Vagina (tissue), 2 donors: Measurements from ENCODE around the gene ACTR8. TPM values are rescaled to one million over a fixed set of nuclear protein-coding genes. Genes with fewer than 3 reads are reported as not detected.

ENCODE experiments used
- DNase-seq, 2 donors: peaks; one replicate each; pipeline ENCODE4 v3.0.0-alpha.2; 2017; ENCODE audit errors: extremely low spot score in 2 of 2
- H3K27ac ChIP-seq: fragments of 200-600 bp; sonication (generic); one replicate; pipeline ENCODE4 v1.5.1; 2019
- H3K27me3 ChIP-seq: fragments of 200-600 bp; sonication (generic); one replicate; pipeline ENCODE4 v1.5.1; 2019
- H3K36me3 ChIP-seq, 2 donors: fragments of 200-600 bp; sonication (generic); one replicate each; pipeline ENCODE4 v1.5.1; 2017 to 2019
- H3K4me1 ChIP-seq: fragments of 200-600 bp; sonication (generic); one replicate; pipeline ENCODE4 v1.5.1; 2019
- H3K4me3 ChIP-seq, 2 donors: fragments of 200-600 bp; sonication (generic); 1 replicate in 1 of 2; 2 replicates in 1 of 2; pipeline ENCODE4 v1.5.1; 2016 to 2019
- H3K9me3 ChIP-seq: fragments of 200-600 bp; sonication (generic); one replicate; pipeline ENCODE4 v1.5.1; 2019
- CTCF ChIP-seq, 3 experiments: fragments of 450-650 bp in 2 of 3; fragments of 200-600 bp in 1 of 3; sonication (generic) in 1 of 3; IDR thresholded peaks; one replicate each; pipeline ENCODE4 v1.5.1; 2017 to 2019; ENCODE audit warnings: antibody characterized with exemption in 3 of 3, mild to moderate bottlenecking in 2 of 3, moderate library complexity in 2 of 3
- POLR2A ChIP-seq, 2 donors: fragments of 450-650 bp; IDR thresholded peaks; one replicate each; pipeline ENCODE4 v1.6.1; 2017; ENCODE audit warnings: antibody characterized with exemption in 2 of 2, mild to moderate bottlenecking in 2 of 2, moderate library complexity in 2 of 2
- POLR2AphosphoS5 ChIP-seq, 2 donors: sonication (generic); formaldehyde crosslinking; IDR thresholded peaks; one replicate each; pipeline ENCODE4 v1.9.0; 2017; ENCODE audit warnings: antibody characterized with exemption in 2 of 2, mild to moderate bottlenecking in 2 of 2, low read depth in 1 of 2; ENCODE audit not compliant: insufficient read depth in 1 of 2
- intact Hi-C: fragments of 100-400 bp; cut with DNase I; formaldehyde crosslinking; loops from one replicate; pipeline ENCODE4 v1.15.1; 2023
- total RNA-seq: library from RNA; depleted of rRNA; stranded (reverse); fragments of >200 nt; gene quantifications from one replicate; pipeline ENCODE4 v1.2.3, GENCODE V29; 2016

The ACTR8 gene
- total RNA-seq, 1 donor from 2014 or later = 18.4 TPM

- Histone ChIP-seq H3K9me3 (no peaks in the 10 kb centered on the region), H3K27me3 (no peaks in the 10 kb centered on the region), H3K36me3 (no peaks in the 10 kb centered on the region), H3K27ac (peak overlapping the region; percentile 37), H3K4me3 (no peak overlapping the region), H3K4me1 (peaks cover 18% of the 10 kb centered on the region)
- intact Hi-C loops = no loop called here
- no peak for TF ChIP-seq CTCF (IDR thresholded peaks at IDR 0.05)
- no peak for TF ChIP-seq POLR2A (IDR thresholded peaks at IDR 0.05)
- TF ChIP-seq POLR2AphosphoS5 (IDR thresholded peaks at IDR 0.05; ENCODE audit: insufficient read depth in 1 of 2, low read depth in 1 of 2) = no peak
- no peak for DNase-seq
Measured at GRCh38 chr3:53843195-53844177, 38.5 kb downstream of the ACTR8 start.

GRCh38 chr3:53842436-53843194, 39.3 kb downstream of the ACTR8 start:
- no peak for TF ChIP-seq POLR2AphosphoS5 (IDR thresholded peaks at IDR 0.05; ENCODE audit: insufficient read depth in 1 of 2, low read depth in 1 of 2)
- TF ChIP-seq POLR2A (IDR thresholded peaks at IDR 0.05) = no peak
- no peak for TF ChIP-seq CTCF (IDR thresholded peaks at IDR 0.05)
- Histone ChIP-seq H3K4me1 (peaks cover 18% of the 10 kb centered on the region), H3K36me3 (no peaks in the 10 kb centered on the region), H3K9me3 (no peaks in the 10 kb centered on the region), H3K4me3 (no peak overlapping the region), H3K27ac (no peak overlapping the region), H3K27me3 (no peaks in the 10 kb centered on the region)
- intact Hi-C loops = no loop called here
- DNase-seq = no peak

- H3K27ac ChIP-seq = no peak overlapping the region
- intact Hi-C loops = no loop called here
- no peak for DNase-seq
- no peaks in the 10 kb centered on the region for H3K9me3 ChIP-seq
- no peaks in the 10 kb centered on the region for H3K36me3 ChIP-seq
- no peaks in the 10 kb centered on the region for H3K27me3 ChIP-seq
- TF ChIP-seq POLR2AphosphoS5 (IDR thresholded peaks at IDR 0.05; ENCODE audit: insufficient read depth in 1 of 2, low read depth in 1 of 2) = no peak
- no peak for TF ChIP-seq CTCF (IDR thresholded peaks at IDR 0.05)
- no peak for TF ChIP-seq POLR2A (IDR thresholded peaks at IDR 0.05)
- peaks cover 9% of the 10 kb centered on the region for H3K4me1 ChIP-seq
- H3K4me3 ChIP-seq = no peak overlapping the region
Measured at GRCh38 chr3:53841296-53841695, 40.7 kb downstream of the ACTR8 start.

- Histone ChIP-seq H3K9me3 (no peaks in the 10 kb centered on the region), H3K4me3 (no peak overlapping the region), H3K36me3 (no peaks in the 10 kb centered on the region), H3K27ac (no peak overlapping the region), H3K4me1 (no peaks in the 10 kb centered on the region), H3K27me3 (no peaks in the 10 kb centered on the region)
- TF ChIP-seq CTCF (IDR thresholded peaks at IDR 0.05) = no peak
- no peak for TF ChIP-seq POLR2A (IDR thresholded peaks at IDR 0.05)
- TF ChIP-seq POLR2AphosphoS5 (IDR thresholded peaks at IDR 0.05; ENCODE audit: insufficient read depth in 1 of 2, low read depth in 1 of 2) = no peak
- DNase-seq = no peak
- intact Hi-C loops = no loop called here
Measured at GRCh38 chr3:53837331-53837730, 44.6 kb downstream of the ACTR8 start.
